AG10803 (cell line): Measurements from ENCODE around the gene GPSM1.
"Not testable (repeated sequence)": the region's sequence is repeated elsewhere in the genome, so short reads cannot be mapped to it uniquely, and the experiment has no call there.

Source experiments
- DNase-seq: peaks from one replicate; pipeline ENCODE4 v3.0.0; 2010; ENCODE audit warnings: low read depth
- H3K4me3 ChIP-seq: 2 replicates; pipeline ENCODE4 v1.5.1; 2011; ENCODE audit warnings: mild to moderate bottlenecking, low read length, control low read depth
- CTCF ChIP-seq: conservative IDR thresholded peaks from 2 replicates; pipeline ENCODE4 v1.5.1; 2011; ENCODE audit warnings: mild to moderate bottlenecking, low read length, control low read depth, inconsistent platforms

The GPSM1 gene

GRCh38 chr9:136349546-136349945 is 22.2 kb downstream of the GPSM1 start:
- no peak overlapping the region for H3K4me3 ChIP-seq
- DNase-seq: no peak
- TF ChIP-seq CTCF: no peak

- no peak for DNase-seq
- no peak overlapping the region for H3K4me3 ChIP-seq
- no peak for TF ChIP-seq CTCF
Observed at GRCh38 chr9:136351252-136351800, 24.0 kb downstream of the GPSM1 start.

- not testable (repeated sequence) for H3K4me3 ChIP-seq, DNase-seq
Observed at GRCh38 chr9:136351868-136352267, 24.5 kb downstream of the GPSM1 start.

GRCh38 chr9:136352682-136353081 is 25.3 kb downstream of the GPSM1 start:
- no peak for DNase-seq
- no peak overlapping the region for H3K4me3 ChIP-seq
- TF ChIP-seq CTCF: no peak

GRCh38 chr9:136353088-136353487 is 25.7 kb downstream of the GPSM1 start:
- H3K4me3 ChIP-seq: no peak overlapping the region

GRCh38 chr9:136353757-136354488 is 26.6 kb downstream of the GPSM1 start:
- H3K4me3 ChIP-seq: no peak overlapping the region
- DNase-seq: no peak
- TF ChIP-seq CTCF: no peak

More at GRCh38 chr9:136353088-136353487, 25.7 kb downstream of the GPSM1 start:
- no peak for DNase-seq
- TF ChIP-seq CTCF: no peak

- no peak for TF ChIP-seq CTCF
- DNase-seq: peak; percentile 49
- H3K4me3 ChIP-seq: no peak overlapping the region
Observed at GRCh38 chr9:136354592-136355085, 27.3 kb downstream of the GPSM1 start.
